ENCODE measurements around the gene AOAH.

The AOAH gene

DNA sequence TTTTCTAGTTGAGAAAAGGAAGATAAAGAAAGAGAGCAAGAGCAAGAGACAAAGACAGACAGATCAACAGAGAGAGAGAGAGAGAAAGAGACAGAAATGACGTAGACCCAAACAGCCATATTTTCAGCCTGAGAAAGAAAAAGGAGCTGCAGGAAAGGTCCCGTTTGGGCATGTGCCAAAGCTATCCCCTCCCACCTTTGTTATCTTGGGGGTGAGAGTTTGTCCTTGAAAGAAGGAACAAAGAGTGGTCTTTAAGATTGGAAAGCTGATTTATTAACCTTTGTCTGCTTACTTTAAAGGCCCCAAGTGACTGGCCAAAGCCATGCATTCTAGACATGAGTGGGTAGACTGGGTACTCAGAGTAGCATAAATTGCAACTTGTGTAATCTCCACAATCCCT, 98.2 kb downstream of the AOAH start:
- no peak for DNase-seq

- DNase-seq = no peak
Measured at GRCh38 chr7:36625247-36625646, 99.0 kb downstream of the AOAH start.

GRCh38 chr7:36623247-36623646, 101.0 kb downstream of the AOAH start:
- no peak for DNase-seq

- no peak for DNase-seq
Measured at GRCh38 chr7:36621396-36621795, 102.9 kb downstream of the AOAH start.

DNA sequence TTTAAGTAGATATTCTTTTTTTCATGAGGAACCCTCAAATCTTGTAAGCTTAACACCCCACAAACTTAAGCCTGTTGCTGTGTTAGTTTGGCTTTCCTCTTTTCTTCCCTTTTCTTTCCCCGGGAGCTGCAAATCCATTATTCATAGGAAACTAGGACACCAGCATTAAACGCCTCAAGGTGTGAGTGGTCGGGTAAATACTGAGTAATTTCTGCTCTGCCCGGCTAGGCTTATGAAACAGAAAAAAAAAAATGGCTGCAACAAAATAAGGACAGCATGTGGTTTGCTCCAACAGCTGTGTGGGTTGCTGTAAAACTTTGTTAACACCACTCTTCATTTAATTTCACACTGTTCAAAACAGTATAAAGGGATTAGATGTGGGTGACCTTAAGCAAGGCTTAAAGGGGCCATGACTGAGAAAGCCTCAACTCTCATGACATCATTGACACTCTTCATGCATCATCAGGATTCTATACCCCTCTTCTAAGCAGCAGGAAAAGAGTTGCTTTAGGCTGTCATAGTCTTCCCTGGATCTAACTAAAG, 104.1 kb downstream of the AOAH start:
- no peak for DNase-seq

GRCh38 chr7:36617408-36617807, 106.9 kb downstream of the AOAH start:
- DNase-seq = no peak

DNA sequence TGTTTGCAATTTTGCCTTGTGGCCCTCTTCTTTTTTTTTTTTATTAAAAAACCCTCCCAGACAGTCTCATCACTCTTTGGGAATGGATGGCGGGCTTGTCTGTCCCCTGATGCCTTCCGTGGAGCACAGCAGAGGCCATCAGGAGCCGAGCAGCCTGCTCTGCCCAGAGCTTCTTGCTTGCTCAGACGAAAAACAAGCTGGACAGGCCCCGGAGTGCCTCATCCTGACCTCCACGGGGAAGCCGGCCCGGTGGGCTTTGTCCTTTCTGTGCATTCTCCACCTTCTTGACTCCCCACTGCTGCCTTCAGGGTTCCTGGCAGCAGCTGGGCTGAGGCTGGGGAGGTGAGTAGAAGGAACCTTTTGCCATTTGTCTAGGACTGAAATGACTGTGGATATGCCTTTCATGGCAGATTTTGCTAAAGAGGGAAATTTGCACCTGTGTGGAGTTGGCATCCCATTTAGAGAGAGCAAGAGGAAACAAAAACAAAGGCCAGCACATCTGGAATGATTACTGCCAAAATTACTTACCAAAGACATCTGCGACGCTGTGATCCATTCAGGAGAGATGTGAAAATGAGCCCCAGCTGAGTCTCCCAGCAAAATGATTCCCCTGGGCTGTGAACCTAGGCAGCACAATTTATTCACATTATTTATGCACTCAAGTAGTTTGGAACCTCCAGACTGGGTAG, 108.3 kb downstream of the AOAH start:
- no peak for DNase-seq

DNA sequence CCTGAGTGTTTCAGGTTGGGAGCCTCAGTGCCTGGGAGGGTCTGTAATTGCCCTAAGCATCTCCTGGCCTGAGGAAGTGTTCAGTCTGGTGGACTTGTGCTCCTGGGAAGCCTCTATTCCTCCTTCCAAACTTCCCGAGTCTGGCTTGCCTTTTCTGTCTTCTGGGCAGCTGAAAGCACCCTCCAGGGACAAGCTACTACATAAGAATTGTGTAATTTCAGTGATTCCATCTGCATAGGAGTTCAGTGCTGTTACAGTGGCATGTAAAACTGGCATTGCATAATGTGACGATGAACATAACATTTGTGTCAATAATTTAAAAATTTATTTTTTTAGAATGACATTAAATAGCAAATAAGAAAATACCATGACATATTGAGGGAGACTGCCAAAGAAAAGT, 109.3 kb downstream of the AOAH start:
- no peak for DNase-seq

GRCh38 chr7:36613031-36613614, 111.2 kb downstream of the AOAH start:
- no peak for DNase-seq

DNA sequence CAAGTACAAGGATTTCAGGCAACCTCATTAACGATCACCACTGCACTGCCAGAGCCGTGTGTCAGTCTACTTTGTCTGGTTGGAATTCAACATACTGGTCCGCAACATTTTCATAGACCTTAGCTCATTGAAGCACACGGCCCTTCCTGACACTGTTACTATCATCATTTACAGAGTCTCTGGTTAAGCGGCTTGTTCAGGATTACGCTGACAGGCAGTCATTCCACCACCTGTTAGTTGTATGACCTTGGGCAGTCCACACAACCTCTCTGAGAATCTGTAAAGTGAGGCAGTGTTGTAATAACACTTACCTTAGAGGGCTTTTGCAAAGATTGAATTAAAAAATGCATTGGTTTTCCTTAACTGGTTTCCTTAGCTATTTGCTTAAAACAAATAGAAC, 112.6 kb downstream of the AOAH start:
- DNase-seq = no peak

- no peak for DNase-seq
Measured at GRCh38 chr7:36607721-36608095, 116.6 kb downstream of the AOAH start.

- no peak for DNase-seq
Measured at GRCh38 chr7:36606976-36607720, 117.1 kb downstream of the AOAH start.

- no peak for DNase-seq
Measured at GRCh38 chr7:36606153-36606975, 117.9 kb downstream of the AOAH start.

- DNase-seq = no peak
Measured at GRCh38 chr7:36605261-36606051, 118.8 kb downstream of the AOAH start.

DNA sequence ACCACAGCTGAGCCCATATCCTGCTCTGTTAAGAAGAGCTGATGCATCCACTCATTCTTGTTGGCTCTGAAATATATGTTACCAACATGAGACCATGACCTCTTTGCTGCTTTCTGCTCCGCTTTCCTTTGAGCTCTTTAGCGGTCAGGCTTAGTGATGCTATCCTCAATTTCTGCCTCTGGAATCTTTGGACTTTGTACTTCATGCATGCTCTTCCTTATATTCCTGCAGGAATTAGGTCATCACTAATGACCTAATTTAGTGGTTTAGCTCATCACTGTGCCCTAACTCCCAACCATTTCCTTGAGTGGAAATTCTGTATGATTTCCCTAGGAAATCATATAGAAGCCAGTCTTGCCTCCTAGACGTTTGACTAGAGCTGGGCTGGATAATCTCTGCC, 119.5 kb downstream of the AOAH start:
- DNase-seq = no peak

DNA sequence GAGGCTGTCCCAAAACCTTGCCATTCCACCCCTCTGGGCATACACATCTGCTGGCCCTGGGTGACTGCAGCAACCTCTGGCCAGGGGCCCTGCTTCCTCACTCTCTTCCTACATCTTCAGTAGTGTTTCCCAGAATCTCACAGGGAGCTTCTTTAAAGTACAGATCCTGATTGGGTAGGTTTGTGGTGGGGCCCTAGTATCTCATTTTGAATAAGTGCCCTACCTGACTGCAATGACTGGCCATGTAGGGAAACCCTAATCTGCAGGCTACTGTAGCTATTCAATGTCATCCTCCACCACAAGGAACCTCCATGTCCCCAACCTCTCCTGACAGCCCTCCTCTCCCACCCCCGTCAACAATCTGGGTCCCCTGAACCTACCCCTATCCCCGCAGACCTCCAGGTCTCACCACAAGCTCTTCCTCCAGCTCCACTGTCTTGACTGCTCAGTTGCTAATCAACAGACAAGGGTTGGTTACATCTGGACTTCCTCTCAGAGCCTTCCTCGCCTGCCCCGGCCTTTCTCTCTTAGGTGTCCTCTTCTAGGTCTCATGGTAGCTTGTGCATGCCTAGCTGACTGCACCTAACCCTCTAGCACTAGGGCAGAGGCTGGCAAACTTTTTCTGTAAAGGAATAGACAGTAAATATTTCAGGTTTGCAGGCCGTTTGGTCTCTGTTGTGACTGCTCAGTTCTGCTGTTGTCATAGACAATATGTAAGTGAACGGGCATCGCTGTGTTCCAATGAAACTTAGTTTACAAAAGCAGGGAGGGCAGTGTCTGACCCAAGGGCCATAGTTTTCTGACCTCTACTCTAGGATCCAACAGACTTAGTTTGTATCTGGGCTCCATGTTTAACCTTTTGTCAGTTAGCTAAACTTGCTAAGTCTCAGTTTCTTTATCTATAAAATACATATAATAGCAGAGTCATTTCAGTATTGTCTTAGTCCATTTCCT, 121.1 kb downstream of the AOAH start:
- no peak for DNase-seq

DNA sequence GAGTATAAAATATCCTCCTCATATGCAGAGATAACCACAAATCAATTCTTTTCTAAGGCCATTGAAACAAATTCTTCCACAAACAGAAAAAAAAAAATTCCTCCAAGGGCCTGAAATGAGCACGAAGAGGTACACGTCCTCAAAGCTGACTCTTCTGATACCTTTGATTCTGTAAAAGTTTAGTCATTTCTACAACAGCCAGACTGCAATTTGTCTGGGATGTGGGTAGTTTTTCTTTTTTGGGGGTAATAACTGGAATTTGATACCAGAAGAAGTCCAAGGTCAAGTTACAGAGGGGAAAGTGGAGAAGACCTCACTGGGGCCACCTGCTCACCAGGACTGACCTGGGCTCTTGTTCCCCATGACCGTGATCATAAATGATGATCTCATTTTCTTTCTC, 121.8 kb downstream of the AOAH start:
- no peak for DNase-seq

GRCh38 chr7:36601601-36602000, 122.7 kb downstream of the AOAH start:
- no peak for DNase-seq

DNA sequence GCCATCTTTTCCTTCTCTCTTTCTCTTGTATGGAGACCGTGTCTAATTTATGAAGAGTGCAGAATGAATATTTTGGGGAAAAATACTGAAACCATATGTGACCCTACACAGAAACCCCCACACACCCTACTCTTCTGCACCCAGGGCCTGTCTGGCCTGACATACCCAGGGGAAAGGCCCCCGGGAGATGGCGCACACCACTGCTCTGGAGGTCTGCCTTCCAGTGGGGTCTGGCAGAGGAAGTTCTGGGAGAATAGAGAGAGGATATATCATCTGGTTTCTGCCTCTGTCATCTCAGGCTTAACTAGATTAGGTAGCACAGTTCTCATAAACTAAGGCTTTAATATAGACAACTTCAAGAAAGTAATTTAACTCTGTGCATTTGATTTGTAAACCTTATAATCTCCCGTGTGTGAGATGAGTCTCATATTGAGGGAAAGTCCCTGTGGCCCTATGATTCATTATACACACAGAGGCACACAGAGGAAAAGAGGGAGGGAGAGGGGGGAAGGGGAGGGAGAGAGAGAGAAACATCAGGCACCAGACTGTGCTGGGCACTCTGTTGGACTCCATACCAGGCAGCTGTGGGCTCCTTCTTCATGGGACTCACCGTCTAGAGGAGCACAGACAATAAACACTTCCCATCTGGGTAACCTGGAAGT, 123.3 kb downstream of the AOAH start:
- no peak for DNase-seq

GRCh38 chr7:36600314-36600682, 124.0 kb downstream of the AOAH start:
- no peak for DNase-seq

Data from SIG-M5 (cell line).